PFSK-1 (cell line): ENCODE data around the gene OSBPL8.

ENCODE experiments used
- FOXP2 ChIP-seq: optimal IDR thresholded peaks from 2 replicates; pipeline ENCODE3; 2011; ENCODE audit warnings: borderline replicate concordance, control low read depth, inconsistent platforms; ENCODE audit not compliant: insufficient read depth; ENCODE audit errors: extremely low read length, extremely low read depth
- POLR2AphosphoS5 ChIP-seq: IDR thresholded peaks from 2 replicates; pipeline ENCODE4 v1.6.1; 2012; ENCODE audit warnings: low read depth, mild to moderate bottlenecking, control low read depth, low read length, moderate library complexity
- REST ChIP-seq, 2 experiments: IDR thresholded peaks; 2 replicates each; pipeline versions ENCODE4 v1.6.1 to v1.8.0; 2011 to 2012; ENCODE audit warnings: low read depth in 2 of 2, low read length in 2 of 2, control low read depth in 1 of 2, inconsistent platforms in 1 of 2, mild to moderate bottlenecking in 1 of 2, moderate library complexity in 1 of 2; ENCODE audit not compliant: insufficient read depth in 1 of 2
- SIN3A ChIP-seq: IDR thresholded peaks from 2 replicates; pipeline ENCODE4 v1.6.1; 2012; ENCODE audit warnings: mild to moderate bottlenecking, low read length, moderate library complexity, borderline replicate concordance; ENCODE audit not compliant: insufficient read depth
- TAF1 ChIP-seq: IDR thresholded peaks from 2 replicates; pipeline ENCODE4 v1.6.1; 2012; ENCODE audit warnings: low read length, control low read depth, borderline replicate concordance; ENCODE audit not compliant: insufficient read depth

GRCh38 chr12:76563061-76563460 lies 3.5 kb upstream of the OSBPL8 start:
- no peak for TF ChIP-seq TAF1
- no peak for TF ChIP-seq SIN3A
- no peak for TF ChIP-seq POLR2AphosphoS5
- TF ChIP-seq REST (IDR thresholded peaks at IDR 0.05; ENCODE audit: insufficient read depth in 1 of 2, low read depth in 2 of 2, low read length in 2 of 2) = no peak
- no peak for TF ChIP-seq FOXP2
